ENCODE results near the gene CYP8B1. TPM values are rescaled to one million over a fixed set of nuclear protein-coding genes. Genes with fewer than 3 reads are reported as not detected.

The CYP8B1 gene
- total and polyA plus RNA-seq, 7 experiments from 2014 or later = not detected

GRCh38 chr3:42850263-42850662, 25.4 kb downstream of the CYP8B1 start:
- Histone ChIP-seq H3K27ac (ENCODE audit: low read depth, low read length) (no peak overlapping the region), H3K36me3 (ENCODE audit: control insufficient read depth in 2 of 3, insufficient read depth in 3 of 3, low read length in 3 of 3) (no peaks in the 10 kb centered on the region), H3K4me3 (ENCODE audit: low read length) (no peak overlapping the region), H3K27me3 (ENCODE audit: control insufficient read depth in 2 of 2, insufficient read depth in 2 of 2, low read length in 2 of 2) (no peaks in the 10 kb centered on the region), H3K4me1 (ENCODE audit: control insufficient read depth in 2 of 2, insufficient read depth in 2 of 2, low read length in 2 of 2) (peaks cover 0 to 10% of the 10 kb centered on the region in 2 donors), H3K9me3 (ENCODE audit: control insufficient read depth in 2 of 3, low read length in 3 of 3) (no peaks in the 10 kb centered on the region)
- CTCF ChIA-PET = no interaction called here
- POLR2A ChIA-PET = no interaction called here
- DNase-seq (no peak), ATAC-seq (no peak)
- no peaks in the 10 kb centered on the region for H3K27me3 Mint-ChIP-seq
- H3K9me3 Mint-ChIP-seq = no peaks in the 10 kb centered on the region
- H3K36me3 Mint-ChIP-seq = no peaks in the 10 kb centered on the region
- no peak overlapping the region for H3K27ac Mint-ChIP-seq
- H3K4me1 Mint-ChIP-seq = peaks cover 10 to 16% (median 13%) of the 10 kb centered on the region in 7 donors
- intact Hi-C loops (cut with micrococcal nuclease) = no loop called here
- H3K4me3 Mint-ChIP-seq = no peak overlapping the region

DNA sequence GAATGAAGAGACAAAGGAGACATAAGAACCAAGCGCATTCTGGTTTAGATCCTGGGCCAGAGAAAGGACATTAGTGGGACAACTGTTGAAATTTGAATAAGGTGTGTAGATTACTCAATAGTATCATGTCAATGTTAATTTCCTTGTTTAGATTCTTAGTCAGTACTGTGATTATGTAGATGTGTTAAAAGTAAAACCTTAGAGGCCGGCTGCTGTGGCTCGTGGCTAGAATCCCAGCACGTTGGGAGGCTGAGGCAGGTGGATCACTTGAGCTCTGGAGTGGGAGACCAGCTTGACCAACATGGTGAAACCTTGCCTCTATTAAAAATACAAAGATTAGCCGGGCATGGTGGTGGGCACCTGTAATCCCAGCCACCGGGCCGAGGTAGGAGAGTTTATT, 26.7 kb downstream of the CYP8B1 start:
- intact Hi-C loops (cut with micrococcal nuclease) = no loop called here
- Histone ChIP-seq H3K36me3 (ENCODE audit: control insufficient read depth in 2 of 3, insufficient read depth in 3 of 3, low read length in 3 of 3) (no peaks in the 10 kb centered on the region), H3K4me3 (ENCODE audit: low read length) (no peak overlapping the region), H3K4me1 (ENCODE audit: control insufficient read depth in 2 of 2, insufficient read depth in 2 of 2, low read length in 2 of 2) (peaks cover 0 to 10% of the 10 kb centered on the region in 2 donors), H3K9me3 (ENCODE audit: control insufficient read depth in 2 of 3, low read length in 3 of 3) (no peaks in the 10 kb centered on the region), H3K27ac (ENCODE audit: low read depth, low read length) (no peak overlapping the region), H3K27me3 (ENCODE audit: control insufficient read depth in 2 of 2, insufficient read depth in 2 of 2, low read length in 2 of 2) (no peaks in the 10 kb centered on the region)
- CTCF ChIA-PET = no interaction called here
- DNase-seq (no peak), ATAC-seq (no peak)
- H3K4me3 Mint-ChIP-seq = no peak overlapping the region
- H3K27me3 Mint-ChIP-seq = no peaks in the 10 kb centered on the region
- H3K36me3 Mint-ChIP-seq = no peaks in the 10 kb centered on the region
- no peak overlapping the region for H3K27ac Mint-ChIP-seq
- H3K4me1 Mint-ChIP-seq = peaks cover 10 to 16% (median 13%) of the 10 kb centered on the region in 7 donors
- H3K9me3 Mint-ChIP-seq = no peaks in the 10 kb centered on the region
- POLR2A ChIA-PET = no interaction called here

DNA sequence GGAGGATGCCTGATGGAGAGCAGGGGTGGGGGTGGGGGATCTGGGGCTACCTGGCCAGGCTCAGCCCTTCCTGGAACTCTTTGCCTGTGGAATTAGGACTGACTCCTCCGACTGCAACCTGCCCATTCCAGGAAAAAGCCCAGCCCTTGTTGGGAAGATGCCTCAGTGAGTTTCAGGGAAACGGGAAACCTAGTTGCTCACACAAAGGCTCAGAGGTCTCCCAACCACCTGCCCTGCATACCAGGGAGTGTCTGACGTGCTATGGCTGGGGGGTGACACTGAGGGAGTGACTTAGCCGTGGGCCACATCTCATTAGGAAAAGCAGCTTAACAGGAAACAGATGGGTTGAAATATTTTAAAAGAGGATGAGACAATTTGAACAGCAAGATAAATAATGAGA, 27.9 kb downstream of the CYP8B1 start:
- H3K9me3 Mint-ChIP-seq = no peaks in the 10 kb centered on the region
- ChIA-PET CTCF (no interaction called here), POLR2A (no interaction called here)
- intact Hi-C loops (cut with micrococcal nuclease) = no loop called here
- H3K27me3 Mint-ChIP-seq = no peaks in the 10 kb centered on the region
- no peak overlapping the region for H3K27ac ChIP-seq (ENCODE audit: low read depth, low read length)
- H3K4me3 Mint-ChIP-seq = peak overlapping the region in 1 of 10 donors; percentile 36
- no peak overlapping the region for H3K4me3 ChIP-seq (ENCODE audit: low read length)
- DNase-seq = no peak
- H3K4me1 ChIP-seq (ENCODE audit: control insufficient read depth in 2 of 2, insufficient read depth in 2 of 2, low read length in 2 of 2) = peaks cover 0 to 10% of the 10 kb centered on the region in 2 donors
- peak overlapping the region in 1 of 9 donors; percentile 17 for H3K27ac Mint-ChIP-seq
- H3K27me3 ChIP-seq (ENCODE audit: control insufficient read depth in 2 of 2, insufficient read depth in 2 of 2, low read length in 2 of 2) = no peaks in the 10 kb centered on the region
- peaks cover 10 to 16% (median 13%) of the 10 kb centered on the region in 7 donors for H3K4me1 Mint-ChIP-seq
- no peaks in the 10 kb centered on the region for H3K36me3 Mint-ChIP-seq
- no peaks in the 10 kb centered on the region for H3K36me3 ChIP-seq (ENCODE audit: control insufficient read depth in 2 of 3, insufficient read depth in 3 of 3, low read length in 3 of 3)
- no peaks in the 10 kb centered on the region for H3K9me3 ChIP-seq (ENCODE audit: control insufficient read depth in 2 of 3, low read length in 3 of 3)
- ATAC-seq = no peak

- no peaks in the 10 kb centered on the region for H3K36me3 Mint-ChIP-seq
- Histone ChIP-seq H3K4me3 (ENCODE audit: low read length) (no peak overlapping the region), H3K27me3 (ENCODE audit: control insufficient read depth in 2 of 2, insufficient read depth in 2 of 2, low read length in 2 of 2) (no peaks in the 10 kb centered on the region), H3K36me3 (ENCODE audit: control insufficient read depth in 2 of 3, insufficient read depth in 3 of 3, low read length in 3 of 3) (no peaks in the 10 kb centered on the region), H3K9me3 (ENCODE audit: control insufficient read depth in 2 of 3, low read length in 3 of 3) (no peaks in the 10 kb centered on the region), H3K27ac (ENCODE audit: low read depth, low read length) (no peak overlapping the region), H3K4me1 (ENCODE audit: control insufficient read depth in 2 of 2, insufficient read depth in 2 of 2, low read length in 2 of 2) (peaks cover 0 to 10% of the 10 kb centered on the region in 2 donors)
- peak overlapping the region in 4 of 9 donors; percentile 16 to 90 (median 32) for H3K27ac Mint-ChIP-seq
- ChIA-PET POLR2A (interaction anchor here (0.7 to 0.8 kb wide), 2 partner anchors 208 to 229 kb away, joined by 3 read pairs; no protein-coding TSS in a partner anchor), CTCF (interaction anchor here (0.9 kb wide), 1 partner anchor 67 kb away, joined by 3 read pairs; no protein-coding TSS in a partner anchor)
- no peaks in the 10 kb centered on the region for H3K27me3 Mint-ChIP-seq
- DNase-seq = peak in 4 of 9 donors; percentile 2 to 15 (median 11)
- H3K9me3 Mint-ChIP-seq = no peaks in the 10 kb centered on the region
- peak overlapping the region in 4 of 10 donors; percentile 27 to 46 (median 32) for H3K4me3 Mint-ChIP-seq
- intact Hi-C loops (cut with micrococcal nuclease) = no loop called here
- peaks cover 10 to 16% (median 13%) of the 10 kb centered on the region in 7 donors for H3K4me1 Mint-ChIP-seq
- ATAC-seq = peak; percentile 87
Observed at GRCh38 chr3:42846685-42847522, 28.8 kb downstream of the CYP8B1 start.

GRCh38 chr3:42844815-42845214, 30.9 kb downstream of the CYP8B1 start:
- no peak for DNase-seq
- H3K27ac Mint-ChIP-seq = no peak overlapping the region
- H3K4me1 Mint-ChIP-seq = peaks cover 10 to 16% (median 13%) of the 10 kb centered on the region in 7 donors
- Histone ChIP-seq H3K4me1 (ENCODE audit: control insufficient read depth in 2 of 2, insufficient read depth in 2 of 2, low read length in 2 of 2) (peaks cover 0 to 10% of the 10 kb centered on the region in 2 donors), H3K27me3 (ENCODE audit: control insufficient read depth in 2 of 2, insufficient read depth in 2 of 2, low read length in 2 of 2) (no peaks in the 10 kb centered on the region), H3K4me3 (ENCODE audit: low read length) (no peak overlapping the region), H3K36me3 (ENCODE audit: control insufficient read depth in 2 of 3, insufficient read depth in 3 of 3, low read length in 3 of 3) (no peaks in the 10 kb centered on the region), H3K9me3 (ENCODE audit: control insufficient read depth in 2 of 3, low read length in 3 of 3) (no peaks in the 10 kb centered on the region), H3K27ac (ENCODE audit: low read depth, low read length) (no peak overlapping the region)
- intact Hi-C loops (cut with micrococcal nuclease) = no loop called here
- no peak for ATAC-seq
- ChIA-PET CTCF (no interaction called here), POLR2A (no interaction called here)
- H3K27me3 Mint-ChIP-seq = no peaks in the 10 kb centered on the region
- no peaks in the 10 kb centered on the region for H3K9me3 Mint-ChIP-seq
- no peaks in the 10 kb centered on the region for H3K36me3 Mint-ChIP-seq
- H3K4me3 Mint-ChIP-seq = no peak overlapping the region

DNA sequence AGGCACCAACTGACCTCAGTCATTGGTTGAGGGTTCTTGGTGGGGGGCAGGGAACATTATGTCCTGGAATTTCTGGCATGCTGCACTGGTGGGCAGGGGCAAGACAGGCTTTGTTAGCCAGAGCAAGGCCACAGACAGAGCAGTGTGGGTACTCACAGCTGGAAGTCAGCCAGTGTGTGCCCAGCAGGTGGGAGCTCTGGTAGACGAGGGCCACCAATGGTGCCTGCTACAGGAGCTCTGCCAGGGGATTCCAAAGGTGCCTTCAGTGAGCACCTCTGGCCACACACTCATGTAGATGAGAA, 31.3 kb downstream of the CYP8B1 start:
- Mint-ChIP-seq H3K27me3 (peaks cover 0 to under 1% (median 0%) of the 10 kb centered on the region in 5 donors), H3K9me3 (no peaks in the 10 kb centered on the region), H3K4me3 (no peak overlapping the region), H3K36me3 (no peaks in the 10 kb centered on the region), H3K27ac (no peak overlapping the region), H3K4me1 (peaks cover 10 to 19% (median 13%) of the 10 kb centered on the region in 7 donors)
- no peaks in the 10 kb centered on the region for H3K27me3 ChIP-seq (ENCODE audit: control insufficient read depth in 2 of 2, insufficient read depth in 2 of 2, low read length in 2 of 2)
- no peaks in the 10 kb centered on the region for H3K9me3 ChIP-seq (ENCODE audit: control insufficient read depth in 2 of 3, low read length in 3 of 3)
- H3K36me3 ChIP-seq (ENCODE audit: control insufficient read depth in 2 of 3, insufficient read depth in 3 of 3, low read length in 3 of 3) = no peaks in the 10 kb centered on the region
- no peak for DNase-seq
- intact Hi-C loops (cut with micrococcal nuclease) = no loop called here
- ChIA-PET CTCF (no interaction called here), POLR2A (no interaction called here)
- no peak for ATAC-seq
- H3K4me3 ChIP-seq (ENCODE audit: low read length) = no peak overlapping the region
- H3K27ac ChIP-seq (ENCODE audit: low read depth, low read length) = no peak overlapping the region
- H3K4me1 ChIP-seq (ENCODE audit: control insufficient read depth in 2 of 2, insufficient read depth in 2 of 2, low read length in 2 of 2) = peaks cover 0 to 10% of the 10 kb centered on the region in 2 donors

All from naive thymus-derived CD4-positive, alpha-beta T cell (primary cell).